Stomach smooth muscle (tissue), 2 donors: ENCODE data around the gene MCEMP1.

Source experiments
- H3K27ac ChIP-seq: one replicate; pipeline ENCODE4 v1.7.0; 2013; ENCODE audit warnings: mild to moderate bottlenecking, low read length, inconsistent platforms
- H3K27me3 ChIP-seq, 2 donors: one replicate each; pipeline ENCODE4 v1.7.0; 2013; ENCODE audit warnings: low read length in 2 of 2; ENCODE audit not compliant: insufficient read depth in 2 of 2, control insufficient read depth in 1 of 2
- H3K36me3 ChIP-seq, 2 donors: one replicate each; pipeline ENCODE4 v1.7.0; 2013; ENCODE audit warnings: low read length in 2 of 2; ENCODE audit not compliant: control insufficient read depth in 2 of 2, insufficient read depth in 2 of 2
- H3K4me1 ChIP-seq: one replicate; pipeline ENCODE4 v1.7.0; 2013; ENCODE audit warnings: low read length; ENCODE audit not compliant: control insufficient read depth, insufficient read depth
- H3K4me3 ChIP-seq, 2 donors: one replicate each; pipeline ENCODE4 v1.7.0; 2013; ENCODE audit warnings: low read length in 2 of 2
- H3K9ac ChIP-seq, 2 donors: one replicate each; pipeline ENCODE4 v1.7.0; 2013; ENCODE audit warnings: low read length in 2 of 2, mild to moderate bottlenecking in 1 of 2
- H3K9me3 ChIP-seq, 2 donors: one replicate each; pipeline ENCODE4 v1.7.0; 2013; ENCODE audit warnings: low read length in 2 of 2; ENCODE audit not compliant: control insufficient read depth in 2 of 2
- donor health status: healthy.
- donor health status: Pancreatic carcinoma.

The MCEMP1 gene

GRCh38 chr19:7710616-7711015, 33.7 kb downstream of the MCEMP1 start:
- H3K27me3 ChIP-seq: peaks cover 0 to 2% of the 10 kb centered on the region in 2 donors
- H3K4me3 ChIP-seq: no peak overlapping the region
- no peaks in the 10 kb centered on the region for H3K4me1 ChIP-seq
- no peak overlapping the region for H3K27ac ChIP-seq
- H3K36me3 ChIP-seq: no peaks in the 10 kb centered on the region
- H3K9ac ChIP-seq: no peak overlapping the region
- no peaks in the 10 kb centered on the region for H3K9me3 ChIP-seq

GRCh38 chr19:7715671-7716070, 38.8 kb downstream of the MCEMP1 start:
- Histone ChIP-seq H3K9me3 (peaks cover 0 to 4% of the 10 kb centered on the region in 2 donors), H3K4me3 (no peak overlapping the region), H3K4me1 (no peaks in the 10 kb centered on the region), H3K27ac (no peak overlapping the region), H3K27me3 (no peaks in the 10 kb centered on the region), H3K36me3 (no peaks in the 10 kb centered on the region), H3K9ac (no peak overlapping the region)

GRCh38 chr19:7716762-7717161, 39.9 kb downstream of the MCEMP1 start:
- no peak overlapping the region for H3K4me3 ChIP-seq
- H3K27ac ChIP-seq: no peak overlapping the region
- no peaks in the 10 kb centered on the region for H3K36me3 ChIP-seq
- H3K27me3 ChIP-seq: no peaks in the 10 kb centered on the region
- no peak overlapping the region for H3K9ac ChIP-seq
- H3K4me1 ChIP-seq: no peaks in the 10 kb centered on the region
- H3K9me3 ChIP-seq: peaks cover 0 to 4% of the 10 kb centered on the region in 2 donors

- Histone ChIP-seq H3K4me1 (no peaks in the 10 kb centered on the region), H3K27me3 (peaks cover 0 to 4% of the 10 kb centered on the region in 2 donors), H3K9ac (no peak overlapping the region), H3K9me3 (peaks cover 0 to 4% of the 10 kb centered on the region in 2 donors), H3K36me3 (no peaks in the 10 kb centered on the region), H3K4me3 (no peak overlapping the region), H3K27ac (no peak overlapping the region)
Measured at GRCh38 chr19:7718668-7719067, 41.8 kb downstream of the MCEMP1 start.

- no peaks in the 10 kb centered on the region for H3K36me3 ChIP-seq
- peaks cover 0 to 4% of the 10 kb centered on the region in 2 donors for H3K9me3 ChIP-seq
- H3K27ac ChIP-seq: no peak overlapping the region
- no peak overlapping the region for H3K4me3 ChIP-seq
- no peak overlapping the region for H3K9ac ChIP-seq
- H3K4me1 ChIP-seq: no peaks in the 10 kb centered on the region
- H3K27me3 ChIP-seq: peaks cover 0 to 4% of the 10 kb centered on the region in 2 donors
Measured at GRCh38 chr19:7720351-7720750, 43.5 kb downstream of the MCEMP1 start.

GRCh38 chr19:7722231-7722651, 45.4 kb downstream of the MCEMP1 start:
- Histone ChIP-seq H3K27me3 (peaks cover 0 to 4% of the 10 kb centered on the region in 2 donors), H3K27ac (no peak overlapping the region), H3K4me3 (no peak overlapping the region), H3K9ac (no peak overlapping the region), H3K4me1 (no peaks in the 10 kb centered on the region), H3K36me3 (no peaks in the 10 kb centered on the region), H3K9me3 (no peaks in the 10 kb centered on the region)

GRCh38 chr19:7725791-7726190, 48.9 kb downstream of the MCEMP1 start:
- Histone ChIP-seq H3K4me1 (peaks cover 3% of the 10 kb centered on the region), H3K9ac (no peak overlapping the region), H3K4me3 (no peak overlapping the region), H3K9me3 (no peaks in the 10 kb centered on the region), H3K27me3 (peaks cover 18 to 22% of the 10 kb centered on the region in 2 donors), H3K36me3 (no peaks in the 10 kb centered on the region), H3K27ac (no peak overlapping the region)

- no peak overlapping the region for H3K27ac ChIP-seq
- no peak overlapping the region for H3K4me3 ChIP-seq
- H3K4me1 ChIP-seq: peaks cover 3% of the 10 kb centered on the region
- H3K27me3 ChIP-seq: peaks cover 26 to 37% of the 10 kb centered on the region in 2 donors
- H3K36me3 ChIP-seq: no peaks in the 10 kb centered on the region
- no peaks in the 10 kb centered on the region for H3K9me3 ChIP-seq
- no peak overlapping the region for H3K9ac ChIP-seq
Measured at GRCh38 chr19:7729211-7729610, 52.3 kb downstream of the MCEMP1 start.
